ENCODE results near the gene CACNA2D3. TPM values are rescaled to one million over a fixed set of nuclear protein-coding genes. Genes with fewer than 3 reads are reported as not detected.
A peak's percentile ranks its signal among the peaks of the same experiment; 100 is the strongest.

Gene CACNA2D3
- total RNA-seq, 1 donor from 2014 or later = 17.2 TPM

DNA sequence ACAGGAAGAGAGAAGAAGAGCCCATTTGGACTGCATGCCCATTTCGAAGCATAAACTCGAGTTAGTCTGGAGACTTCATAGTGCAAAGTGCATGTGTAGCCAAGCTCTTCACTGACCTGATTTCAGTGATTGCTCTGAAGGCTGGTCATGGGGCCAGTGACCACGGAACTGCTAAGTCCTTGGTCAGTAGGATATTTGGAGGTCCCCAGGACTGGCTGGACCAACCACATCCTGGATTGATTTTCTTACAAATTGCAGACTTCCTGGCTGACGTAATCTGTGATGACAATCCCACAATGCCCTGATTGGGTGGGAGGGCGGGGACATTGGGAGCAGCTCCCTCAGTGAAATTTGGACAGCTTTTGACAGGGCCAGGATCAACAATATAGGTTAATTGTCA, 233.4 kb downstream of the CACNA2D3 start:
- no peaks in the 10 kb centered on the region for H3K27me3 ChIP-seq
- TF ChIP-seq, protein P1, sequence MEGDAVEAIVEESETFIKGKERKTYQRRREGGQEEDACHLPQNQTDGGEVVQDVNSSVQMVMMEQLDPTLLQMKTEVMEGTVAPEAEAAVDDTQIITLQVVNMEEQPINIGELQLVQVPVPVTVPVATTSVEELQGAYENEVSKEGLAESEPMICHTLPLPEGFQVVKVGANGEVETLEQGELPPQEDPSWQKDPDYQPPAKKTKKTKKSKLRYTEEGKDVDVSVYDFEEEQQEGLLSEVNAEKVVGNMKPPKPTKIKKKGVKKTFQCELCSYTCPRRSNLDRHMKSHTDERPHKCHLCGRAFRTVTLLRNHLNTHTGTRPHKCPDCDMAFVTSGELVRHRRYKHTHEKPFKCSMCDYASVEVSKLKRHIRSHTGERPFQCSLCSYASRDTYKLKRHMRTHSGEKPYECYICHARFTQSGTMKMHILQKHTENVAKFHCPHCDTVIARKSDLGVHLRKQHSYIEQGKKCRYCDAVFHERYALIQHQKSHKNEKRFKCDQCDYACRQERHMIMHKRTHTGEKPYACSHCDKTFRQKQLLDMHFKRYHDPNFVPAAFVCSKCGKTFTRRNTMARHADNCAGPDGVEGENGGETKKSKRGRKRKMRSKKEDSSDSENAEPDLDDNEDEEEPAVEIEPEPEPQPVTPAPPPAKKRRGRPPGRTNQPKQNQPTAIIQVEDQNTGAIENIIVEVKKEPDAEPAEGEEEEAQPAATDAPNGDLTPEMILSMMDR (IDR thresholded peaks at IDR 0.05) = no peak
- TF ChIP-seq POLR2AphosphoS5 (IDR thresholded peaks at IDR 0.05; ENCODE audit: insufficient read depth in 1 of 2, low read depth in 1 of 2) = no peak
- no peak for TF ChIP-seq POLR2A (IDR thresholded peaks at IDR 0.05)
- H3K4me3 ChIP-seq = no peak overlapping the region
- intact Hi-C loops (cut with DNase I) = no loop called here
- no peaks in the 10 kb centered on the region for H3K9me3 ChIP-seq
- no peak for DNase-seq (ENCODE audit: extremely low spot score in 2 of 2)
- no peak overlapping the region for H3K27ac ChIP-seq
- no peaks in the 10 kb centered on the region for H3K36me3 ChIP-seq
- H3K4me1 ChIP-seq = peaks cover 34% of the 10 kb centered on the region

- Histone ChIP-seq H3K4me1 (peaks cover 34% of the 10 kb centered on the region), H3K9me3 (no peaks in the 10 kb centered on the region), H3K27ac (no peak overlapping the region), H3K27me3 (no peaks in the 10 kb centered on the region), H3K4me3 (no peak overlapping the region), H3K36me3 (no peaks in the 10 kb centered on the region)
- TF ChIP-seq, protein P1 (IDR thresholded peaks at IDR 0.05) = no peak
- TF ChIP-seq POLR2A (IDR thresholded peaks at IDR 0.05) (no peak), POLR2AphosphoS5 (IDR thresholded peaks at IDR 0.05; ENCODE audit: insufficient read depth in 1 of 2, low read depth in 1 of 2) (peak in 1 of 2 donors; percentile 28)
- intact Hi-C loops (cut with DNase I) = no loop called here
- DNase-seq (ENCODE audit: extremely low spot score in 2 of 2) = peak in 1 of 2 donors; percentile 56
These were observed 234.1 kb downstream of the CACNA2D3 start for GRCh38 chr3:54356261-54357045.

DNA sequence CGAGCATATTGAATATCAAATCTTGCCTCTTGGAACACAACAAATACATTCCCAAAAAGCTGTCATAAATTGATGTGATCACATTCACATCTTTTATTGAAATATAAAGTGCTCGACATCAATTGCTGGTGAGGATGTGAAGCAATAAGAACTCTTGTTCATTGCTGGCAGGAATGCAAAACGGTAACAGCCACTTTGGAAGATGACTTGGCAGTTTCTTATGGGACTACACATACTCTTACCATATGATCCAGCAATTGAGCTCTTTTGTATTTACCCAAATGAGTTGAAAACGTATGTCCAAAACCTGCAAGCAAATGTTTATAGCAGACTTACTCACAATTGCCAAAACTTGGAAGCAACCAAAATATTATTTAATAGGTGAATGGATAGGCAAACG, 234.9 kb downstream of the CACNA2D3 start:
- TF ChIP-seq, protein P1 (IDR thresholded peaks at IDR 0.05) = no peak
- TF ChIP-seq POLR2A (IDR thresholded peaks at IDR 0.05) (no peak), POLR2AphosphoS5 (IDR thresholded peaks at IDR 0.05; ENCODE audit: insufficient read depth in 1 of 2, low read depth in 1 of 2) (no peak)

GRCh38 chr3:54358316-54358715, 236.0 kb downstream of the CACNA2D3 start:
- peaks cover 34% of the 10 kb centered on the region for H3K4me1 ChIP-seq

More for the DNA sequence above, 234.9 kb downstream of the CACNA2D3 start:
- Histone ChIP-seq H3K9me3 (no peaks in the 10 kb centered on the region), H3K27me3 (no peaks in the 10 kb centered on the region), H3K4me1 (peaks cover 34% of the 10 kb centered on the region), H3K4me3 (no peak overlapping the region), H3K27ac (no peak overlapping the region), H3K36me3 (no peaks in the 10 kb centered on the region)
- no peak for DNase-seq (ENCODE audit: extremely low spot score in 2 of 2)
- intact Hi-C loops (cut with DNase I) = no loop called here

More at GRCh38 chr3:54358316-54358715, 236.0 kb downstream of the CACNA2D3 start:
- TF ChIP-seq, protein P1 (IDR thresholded peaks at IDR 0.05) = no peak
- TF ChIP-seq POLR2AphosphoS5 (IDR thresholded peaks at IDR 0.05; ENCODE audit: insufficient read depth in 1 of 2, low read depth in 1 of 2) = no peak
- TF ChIP-seq POLR2A (IDR thresholded peaks at IDR 0.05) = no peak
- H3K9me3 ChIP-seq = no peaks in the 10 kb centered on the region
- no peak overlapping the region for H3K27ac ChIP-seq
- H3K4me3 ChIP-seq = no peak overlapping the region
- no peaks in the 10 kb centered on the region for H3K27me3 ChIP-seq
- DNase-seq (ENCODE audit: extremely low spot score in 2 of 2) = peak in 1 of 2 donors; percentile 88
- intact Hi-C loops (cut with DNase I) = no loop called here
- no peaks in the 10 kb centered on the region for H3K36me3 ChIP-seq
